Upper lobe of left lung (tissue), 4 donors: Measurements from ENCODE around the gene MSI2.

Experiments used
- EP300 ChIP-seq, 4 donors: sonication (generic); formaldehyde crosslinking; IDR thresholded peaks; one replicate each; pipeline ENCODE4 v1.5.1; 2017; ENCODE audit warnings: antibody characterized with exemption in 4 of 4, control low read depth in 2 of 4
- POLR2A ChIP-seq, 4 donors: fragments of 450-650 bp; IDR thresholded peaks; one replicate each; pipeline ENCODE4 v1.5.1; 2016 to 2017; ENCODE audit warnings: antibody characterized with exemption in 4 of 4, mild to moderate bottlenecking in 2 of 4
- POLR2AphosphoS5 ChIP-seq, 2 donors: sonication (generic); formaldehyde crosslinking; IDR thresholded peaks; one replicate each; pipeline ENCODE4 v1.5.1; 2017; ENCODE audit warnings: antibody characterized with exemption in 2 of 2
- TF ChIP-seq, protein P1 (sequence below), 6 experiments: fragments of 450-650 bp in 4 of 6; fragments of 200-600 bp in 2 of 6; sonication (generic) in 2 of 6; IDR thresholded peaks; one replicate each; pipeline ENCODE4 v1.5.1; 2016 to 2019; ENCODE audit warnings: antibody characterized with exemption in 6 of 6

GRCh38 chr17:57240648-57241047 lies 15.7 kb upstream of the MSI2 start:
- TF ChIP-seq, protein P1, sequence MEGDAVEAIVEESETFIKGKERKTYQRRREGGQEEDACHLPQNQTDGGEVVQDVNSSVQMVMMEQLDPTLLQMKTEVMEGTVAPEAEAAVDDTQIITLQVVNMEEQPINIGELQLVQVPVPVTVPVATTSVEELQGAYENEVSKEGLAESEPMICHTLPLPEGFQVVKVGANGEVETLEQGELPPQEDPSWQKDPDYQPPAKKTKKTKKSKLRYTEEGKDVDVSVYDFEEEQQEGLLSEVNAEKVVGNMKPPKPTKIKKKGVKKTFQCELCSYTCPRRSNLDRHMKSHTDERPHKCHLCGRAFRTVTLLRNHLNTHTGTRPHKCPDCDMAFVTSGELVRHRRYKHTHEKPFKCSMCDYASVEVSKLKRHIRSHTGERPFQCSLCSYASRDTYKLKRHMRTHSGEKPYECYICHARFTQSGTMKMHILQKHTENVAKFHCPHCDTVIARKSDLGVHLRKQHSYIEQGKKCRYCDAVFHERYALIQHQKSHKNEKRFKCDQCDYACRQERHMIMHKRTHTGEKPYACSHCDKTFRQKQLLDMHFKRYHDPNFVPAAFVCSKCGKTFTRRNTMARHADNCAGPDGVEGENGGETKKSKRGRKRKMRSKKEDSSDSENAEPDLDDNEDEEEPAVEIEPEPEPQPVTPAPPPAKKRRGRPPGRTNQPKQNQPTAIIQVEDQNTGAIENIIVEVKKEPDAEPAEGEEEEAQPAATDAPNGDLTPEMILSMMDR (IDR thresholded peaks at IDR 0.05) = no peak
- no peak for TF ChIP-seq EP300 (IDR thresholded peaks at IDR 0.05)
- no peak for TF ChIP-seq POLR2AphosphoS5 (IDR thresholded peaks at IDR 0.05)
- no peak for TF ChIP-seq POLR2A (IDR thresholded peaks at IDR 0.05)
